HG03565 (cell line): ENCODE data around the gene SLC44A3.
"Not testable (repeated sequence)": the region's sequence is repeated elsewhere in the genome, so short reads cannot be mapped to it uniquely, and the experiment has no call there.

Experiments
- ATAC-seq: cut with Tn5 transposase; IDR thresholded peaks from one replicate; pipeline ENCODE4 v1.9.1; 2021; ENCODE audit warnings: mild to moderate bottlenecking, moderate library complexity; ENCODE audit not compliant: unreplicated experiment

The SLC44A3 gene

GRCh38 chr1:94832931-94833585 lies 12.9 kb downstream of the SLC44A3 start:
- no peak for ATAC-seq

GRCh38 chr1:94836891-94837290 lies 16.7 kb downstream of the SLC44A3 start:
- ATAC-seq: no peak

- ATAC-seq: not testable (repeated sequence)
These were observed 20.2 kb downstream of the SLC44A3 start for GRCh38 chr1:94840381-94840780.

GRCh38 chr1:94840808-94841207 lies 20.7 kb downstream of the SLC44A3 start:
- no peak for ATAC-seq

GRCh38 chr1:94843430-94843829 lies 23.3 kb downstream of the SLC44A3 start:
- no peak for ATAC-seq

GRCh38 chr1:94843846-94844245 lies 23.7 kb downstream of the SLC44A3 start:
- no peak for ATAC-seq

- ATAC-seq: no peak
These were observed 26.2 kb downstream of the SLC44A3 start for GRCh38 chr1:94846308-94846707.

GRCh38 chr1:94851571-94851970 lies 31.4 kb downstream of the SLC44A3 start:
- no peak for ATAC-seq

- no peak for ATAC-seq
These were observed 32.6 kb downstream of the SLC44A3 start for GRCh38 chr1:94852788-94853187.

GRCh38 chr1:94854458-94855306 lies 34.5 kb downstream of the SLC44A3 start:
- peak; percentile 98 for ATAC-seq

GRCh38 chr1:94855307-94855700 lies 35.1 kb downstream of the SLC44A3 start:
- no peak for ATAC-seq

- no peak for ATAC-seq
These were observed 35.8 kb downstream of the SLC44A3 start for GRCh38 chr1:94856004-94856403.

- ATAC-seq: no peak
These were observed 36.7 kb downstream of the SLC44A3 start for GRCh38 chr1:94856868-94857267.

GRCh38 chr1:94858276-94858675 lies 38.1 kb downstream of the SLC44A3 start:
- no peak for ATAC-seq

GRCh38 chr1:94859174-94859573 lies 39.0 kb downstream of the SLC44A3 start:
- ATAC-seq: no peak

- no peak for ATAC-seq
These were observed 42.6 kb downstream of the SLC44A3 start for GRCh38 chr1:94862718-94863117.

- ATAC-seq: no peak
These were observed 43.2 kb downstream of the SLC44A3 start for GRCh38 chr1:94863297-94863911.

GRCh38 chr1:94863919-94864318 lies 43.8 kb downstream of the SLC44A3 start:
- ATAC-seq: no peak

GRCh38 chr1:94864821-94865220 lies 44.7 kb downstream of the SLC44A3 start:
- ATAC-seq: no peak

GRCh38 chr1:94865360-94865759 lies 45.2 kb downstream of the SLC44A3 start:
- ATAC-seq: no peak

- no peak for ATAC-seq
These were observed 46.1 kb downstream of the SLC44A3 start for GRCh38 chr1:94866164-94866807.
